ENCODE data around the gene TCF25. TPM values are rescaled to one million over a fixed set of nuclear protein-coding genes. Genes with fewer than 3 reads are reported as not detected.
"Not testable (repeated sequence)": the region's sequence is repeated elsewhere in the genome, so short reads cannot be mapped to it uniquely, and the experiment has no call there.

TCF25 gene
- total and polyA plus RNA-seq, 2 experiments from 2014 or later = 229 to 300 TPM

DNA sequence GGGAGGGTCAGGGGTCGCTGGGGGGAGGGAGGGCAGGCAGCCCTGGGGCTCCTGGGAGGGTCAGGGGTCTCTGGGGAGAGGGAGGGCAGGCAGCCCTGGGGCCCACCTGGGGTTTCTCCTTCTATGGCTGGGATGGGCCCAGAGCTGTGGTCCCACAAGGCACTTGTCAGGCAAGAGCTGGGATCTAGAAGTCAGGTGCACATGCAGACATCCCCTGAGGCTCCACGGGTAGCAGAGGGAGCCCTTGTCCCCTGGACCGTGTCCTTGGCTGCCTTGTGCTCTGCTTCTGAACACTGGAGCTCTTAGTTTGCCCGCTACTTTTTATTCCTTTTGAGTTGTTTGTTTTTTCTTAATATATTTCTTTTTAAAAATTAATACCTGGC is 51.5 kb downstream of the TCF25 start:
- Histone ChIP-seq H3K4me1 (ENCODE audit: low read depth) (no peaks in the 10 kb centered on the region), H3K9me3 (ENCODE audit: low read depth) (no peaks in the 10 kb centered on the region), H3K4me3 (no peak overlapping the region), H3K36me3 (no peaks in the 10 kb centered on the region), H3K27ac (no peak overlapping the region), H3K27me3 (peaks cover 38% of the 10 kb centered on the region)
- TF ChIP-seq, protein P1, sequence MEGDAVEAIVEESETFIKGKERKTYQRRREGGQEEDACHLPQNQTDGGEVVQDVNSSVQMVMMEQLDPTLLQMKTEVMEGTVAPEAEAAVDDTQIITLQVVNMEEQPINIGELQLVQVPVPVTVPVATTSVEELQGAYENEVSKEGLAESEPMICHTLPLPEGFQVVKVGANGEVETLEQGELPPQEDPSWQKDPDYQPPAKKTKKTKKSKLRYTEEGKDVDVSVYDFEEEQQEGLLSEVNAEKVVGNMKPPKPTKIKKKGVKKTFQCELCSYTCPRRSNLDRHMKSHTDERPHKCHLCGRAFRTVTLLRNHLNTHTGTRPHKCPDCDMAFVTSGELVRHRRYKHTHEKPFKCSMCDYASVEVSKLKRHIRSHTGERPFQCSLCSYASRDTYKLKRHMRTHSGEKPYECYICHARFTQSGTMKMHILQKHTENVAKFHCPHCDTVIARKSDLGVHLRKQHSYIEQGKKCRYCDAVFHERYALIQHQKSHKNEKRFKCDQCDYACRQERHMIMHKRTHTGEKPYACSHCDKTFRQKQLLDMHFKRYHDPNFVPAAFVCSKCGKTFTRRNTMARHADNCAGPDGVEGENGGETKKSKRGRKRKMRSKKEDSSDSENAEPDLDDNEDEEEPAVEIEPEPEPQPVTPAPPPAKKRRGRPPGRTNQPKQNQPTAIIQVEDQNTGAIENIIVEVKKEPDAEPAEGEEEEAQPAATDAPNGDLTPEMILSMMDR (IDR thresholded peaks at IDR 0.05; ENCODE audit: low read depth, low read length) = no peak
- DNase-seq (ENCODE audit: low read depth in 1 of 2, low spot score in 1 of 2) = no peak

- no peaks in the 10 kb centered on the region for H3K4me1 ChIP-seq (ENCODE audit: low read depth)
- no peaks in the 10 kb centered on the region for H3K36me3 ChIP-seq
- peak overlapping the region; percentile 39 for H3K4me3 ChIP-seq
- TF ChIP-seq, protein P1 (IDR thresholded peaks at IDR 0.05; ENCODE audit: low read depth, low read length) = no peak
- H3K9me3 ChIP-seq (ENCODE audit: low read depth) = no peaks in the 10 kb centered on the region
- no peak for DNase-seq (ENCODE audit: low read depth in 1 of 2, low spot score in 1 of 2)
- peaks cover 38% of the 10 kb centered on the region for H3K27me3 ChIP-seq
- H3K27ac ChIP-seq = no peak overlapping the region
Measured at GRCh38 chr16:89925596-89926079, 52.2 kb downstream of the TCF25 start.

- no peak overlapping the region for H3K4me3 ChIP-seq
- no peak overlapping the region for H3K27ac ChIP-seq
- no peaks in the 10 kb centered on the region for H3K36me3 ChIP-seq
- H3K9me3 ChIP-seq (ENCODE audit: low read depth) = no peaks in the 10 kb centered on the region
- H3K4me1 ChIP-seq (ENCODE audit: low read depth) = no peaks in the 10 kb centered on the region
- no peak for DNase-seq (ENCODE audit: low read depth in 1 of 2, low spot score in 1 of 2)
- TF ChIP-seq, protein P1 (IDR thresholded peaks at IDR 0.05; ENCODE audit: low read depth, low read length) = no peak
- no peaks in the 10 kb centered on the region for H3K27me3 ChIP-seq
Measured at GRCh38 chr16:89931305-89931896, 58.0 kb downstream of the TCF25 start.

DNA sequence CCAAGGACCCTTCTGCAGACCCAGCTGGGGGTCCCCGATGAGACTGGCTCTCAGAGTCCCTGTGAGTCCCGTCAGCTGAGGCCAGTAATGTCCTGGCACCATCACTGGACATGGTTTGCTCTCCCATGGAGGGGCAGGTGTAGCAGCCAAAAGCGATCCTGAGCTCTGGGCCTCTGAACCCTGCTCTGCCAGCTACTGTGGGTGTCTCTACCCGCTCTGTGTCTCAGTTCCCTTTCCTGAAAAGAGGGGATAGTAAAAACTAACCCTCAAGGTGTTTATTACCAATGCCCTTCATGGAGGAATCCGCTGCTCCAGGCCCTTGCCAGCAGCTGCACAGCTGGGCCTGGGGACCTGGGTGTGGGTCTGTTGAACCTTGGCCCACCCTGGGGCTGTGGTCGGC is 58.6 kb downstream of the TCF25 start:
- H3K36me3 ChIP-seq = no peaks in the 10 kb centered on the region
- no peak overlapping the region for H3K4me3 ChIP-seq
- no peak for DNase-seq (ENCODE audit: low read depth in 1 of 2, low spot score in 1 of 2)
- TF ChIP-seq, protein P1 (IDR thresholded peaks at IDR 0.05; ENCODE audit: low read depth, low read length) = no peak
- no peaks in the 10 kb centered on the region for H3K9me3 ChIP-seq (ENCODE audit: low read depth)
- H3K27me3 ChIP-seq = no peaks in the 10 kb centered on the region
- no peak overlapping the region for H3K27ac ChIP-seq
- H3K4me1 ChIP-seq (ENCODE audit: low read depth) = no peaks in the 10 kb centered on the region

- H3K27ac ChIP-seq; DNase-seq (ENCODE audit: low read depth in 1 of 2, low spot score in 1 of 2); H3K36me3 ChIP-seq; H3K27me3 ChIP-seq; H3K4me3 ChIP-seq; H3K9me3 ChIP-seq (ENCODE audit: low read depth): not testable (repeated sequence)
- H3K4me1 ChIP-seq (ENCODE audit: low read depth) = peaks cover 11% of the 10 kb centered on the region
Measured at GRCh38 chr16:89934019-89934418, 60.6 kb downstream of the TCF25 start.

DNA sequence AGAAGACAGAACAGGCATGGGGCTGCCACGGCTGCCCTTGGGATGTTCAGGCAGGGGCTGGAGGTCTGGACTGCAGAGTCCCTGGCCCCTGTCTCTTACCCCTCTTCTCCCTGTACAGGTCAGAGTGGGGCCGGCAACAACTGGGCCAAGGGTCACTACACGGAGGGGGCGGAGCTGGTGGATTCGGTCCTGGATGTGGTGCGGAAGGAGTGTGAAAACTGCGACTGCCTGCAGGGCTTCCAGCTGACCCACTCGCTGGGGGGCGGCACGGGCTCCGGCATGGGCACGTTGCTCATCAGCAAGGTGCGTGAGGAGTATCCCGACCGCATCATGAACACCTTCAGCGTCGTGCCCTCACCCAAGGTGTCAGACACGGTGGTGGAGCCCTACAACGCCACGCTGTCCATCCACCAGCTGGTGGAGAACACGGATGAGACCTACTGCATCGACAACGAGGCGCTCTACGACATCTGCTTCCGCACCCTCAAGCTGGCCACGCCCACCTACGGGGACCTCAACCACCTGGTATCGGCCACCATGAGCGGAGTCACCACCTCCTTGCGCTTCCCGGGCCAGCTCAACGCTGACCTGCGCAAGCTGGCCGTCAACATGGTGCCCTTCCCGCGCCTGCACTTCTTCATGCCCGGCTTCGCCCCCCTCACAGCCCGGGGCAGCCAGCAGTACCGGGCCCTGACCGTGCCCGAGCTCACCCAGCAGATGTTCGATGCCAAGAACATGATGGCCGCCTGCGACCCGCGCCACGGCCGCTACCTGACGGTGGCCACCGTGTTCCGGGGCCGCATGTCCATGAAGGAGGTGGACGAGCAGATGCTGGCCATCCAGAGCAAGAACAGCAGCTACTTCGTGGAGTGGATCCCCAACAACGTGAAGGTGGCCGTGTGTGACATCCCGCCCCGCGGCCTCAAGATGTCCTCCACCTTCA is 61.5 kb downstream of the TCF25 start:
- no peak for DNase-seq (ENCODE audit: low read depth in 1 of 2, low spot score in 1 of 2)
- TF ChIP-seq, protein P1 (IDR thresholded peaks at IDR 0.05; ENCODE audit: low read depth, low read length) = no peak
- Histone ChIP-seq H3K4me1 (ENCODE audit: low read depth) (peaks cover 12% of the 10 kb centered on the region), H3K27me3 (no peaks in the 10 kb centered on the region), H3K36me3 (no peaks in the 10 kb centered on the region), H3K27ac (no peak overlapping the region), H3K9me3 (ENCODE audit: low read depth) (no peaks in the 10 kb centered on the region), H3K4me3 (no peak overlapping the region)

DNA sequence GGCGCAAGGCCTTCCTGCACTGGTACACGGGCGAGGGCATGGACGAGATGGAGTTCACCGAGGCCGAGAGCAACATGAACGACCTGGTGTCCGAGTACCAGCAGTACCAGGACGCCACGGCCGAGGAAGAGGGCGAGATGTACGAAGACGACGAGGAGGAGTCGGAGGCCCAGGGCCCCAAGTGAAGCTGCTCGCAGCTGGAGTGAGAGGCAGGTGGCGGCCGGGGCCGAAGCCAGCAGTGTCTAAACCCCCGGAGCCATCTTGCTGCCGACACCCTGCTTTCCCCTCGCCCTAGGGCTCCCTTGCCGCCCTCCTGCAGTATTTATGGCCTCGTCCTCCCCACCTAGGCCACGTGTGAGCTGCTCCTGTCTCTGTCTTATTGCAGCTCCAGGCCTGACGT is 62.2 kb downstream of the TCF25 start:
- H3K27ac ChIP-seq; H3K36me3 ChIP-seq; H3K4me3 ChIP-seq; H3K27me3 ChIP-seq; DNase-seq (ENCODE audit: low read depth in 1 of 2, low spot score in 1 of 2); H3K9me3 ChIP-seq (ENCODE audit: low read depth): not testable (repeated sequence)
- H3K4me1 ChIP-seq (ENCODE audit: low read depth) = peaks cover 12% of the 10 kb centered on the region
